ENCODE results near the gene TMEM135.
A peak's percentile ranks its signal among the peaks of the same experiment; 100 is the strongest.
"Not testable (repeated sequence)": the region's sequence is repeated elsewhere in the genome, so short reads cannot be mapped to it uniquely, and the experiment has no call there.

Gene TMEM135

DNA sequence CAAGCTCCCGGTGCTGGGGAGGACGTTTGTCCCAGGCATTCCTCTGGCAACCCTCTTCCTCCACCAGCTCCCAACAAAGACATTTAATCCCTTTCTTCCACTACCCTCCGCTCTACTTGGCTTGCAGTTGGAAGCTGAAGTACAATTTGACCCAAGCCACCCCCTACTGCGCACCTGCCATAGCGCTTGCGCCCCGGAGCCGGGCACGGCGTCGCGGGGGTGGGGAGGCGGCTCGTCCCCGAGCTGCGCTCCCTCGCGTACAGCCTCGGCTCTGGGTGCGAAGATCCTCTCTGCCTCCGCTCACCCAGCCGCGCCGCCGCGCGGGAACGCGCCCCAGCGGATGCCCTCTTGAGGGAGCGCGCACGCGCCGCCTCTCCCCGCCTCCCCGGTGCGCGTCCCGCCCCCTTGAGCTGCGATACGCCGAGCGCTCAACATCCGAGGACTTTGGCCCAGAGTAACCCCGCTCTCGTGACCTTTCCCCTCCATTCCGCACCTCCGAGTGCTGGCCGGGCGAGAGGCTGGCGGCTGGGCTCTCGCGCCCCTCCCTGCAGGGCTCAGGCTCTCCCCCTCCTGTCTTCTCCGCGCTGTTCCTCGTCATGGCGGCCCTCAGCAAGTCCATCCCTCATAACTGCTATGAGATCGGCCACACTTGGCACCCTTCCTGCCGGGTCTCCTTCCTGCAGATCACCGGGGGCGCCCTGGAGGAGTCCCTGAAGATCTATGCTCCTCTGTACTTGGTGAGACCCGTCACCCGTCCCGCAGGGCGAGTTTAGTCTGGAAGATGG is at the start of gene TMEM135:
Gene TMEM135, plus strand, starts transcription at position 485 of the 785 bp plus-strand sequence. Its CDS starts 112 bp downstream, at position 597.
- DNase-seq, result peak; percentile 86

DNA sequence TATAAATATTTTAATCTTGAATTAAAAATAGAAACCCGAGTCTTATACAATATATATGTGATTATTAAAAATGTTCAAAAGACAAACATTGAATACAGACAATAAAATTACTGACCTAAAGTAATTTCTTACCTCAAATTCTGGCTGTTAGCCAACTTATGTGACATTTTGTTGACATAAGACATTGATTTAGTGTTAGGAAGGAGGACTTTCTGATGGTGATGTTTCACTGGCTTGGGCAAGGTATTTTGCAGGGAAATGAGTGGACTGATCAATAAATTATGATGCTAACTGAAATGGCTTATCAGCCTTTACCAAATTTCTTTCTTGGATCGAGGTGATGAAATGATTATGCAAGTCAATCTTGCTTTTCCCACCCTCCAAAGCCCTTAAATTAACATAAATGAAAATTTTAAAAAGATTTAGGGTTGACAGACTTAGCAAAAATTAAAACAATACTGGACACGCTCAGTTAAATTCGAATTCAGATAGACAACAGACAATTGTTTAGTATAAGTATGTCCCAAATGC is 49.3 kb upstream of the TMEM135 start:
- DNase-seq, result no peak

DNA sequence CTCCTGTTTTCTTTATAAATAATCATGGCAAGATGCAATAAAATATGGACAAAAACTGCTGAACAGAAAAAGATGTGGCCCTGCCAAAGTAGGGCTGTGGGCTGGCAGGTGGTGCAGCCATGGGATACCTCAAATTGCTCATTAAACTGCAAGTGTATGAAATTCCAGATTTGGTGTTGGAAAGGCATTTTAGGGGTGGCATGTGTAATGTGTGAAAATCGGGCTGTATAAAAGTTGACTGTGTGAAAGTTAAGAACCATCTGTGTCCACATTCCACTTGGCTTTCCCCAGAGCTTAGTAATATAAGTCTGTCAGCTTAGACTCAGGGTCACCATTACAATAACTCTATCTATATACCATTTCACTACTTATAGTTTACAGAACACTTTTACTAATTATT is 47.7 kb upstream of the TMEM135 start:
- DNase-seq, result no peak

DNA sequence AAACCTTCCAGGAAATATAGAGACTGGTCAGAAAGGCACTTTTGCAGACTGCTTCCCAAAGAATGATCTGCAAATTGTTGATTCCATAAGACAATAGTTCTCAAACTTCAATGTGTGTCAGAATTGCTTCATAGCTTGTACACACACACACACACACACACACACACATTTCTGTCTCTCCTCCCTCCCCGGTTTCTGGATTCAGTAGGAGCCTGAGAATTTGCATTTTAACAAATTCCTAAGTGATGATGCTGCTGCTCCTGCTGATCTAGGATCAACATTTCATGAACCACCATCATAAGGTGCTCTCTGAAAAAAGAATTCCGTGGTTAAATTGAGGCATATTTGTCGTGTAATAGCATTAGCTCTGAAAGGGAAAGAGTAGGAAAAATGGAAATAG is 47.2 kb upstream of the TMEM135 start:
- DNase-seq, result no peak

DNA sequence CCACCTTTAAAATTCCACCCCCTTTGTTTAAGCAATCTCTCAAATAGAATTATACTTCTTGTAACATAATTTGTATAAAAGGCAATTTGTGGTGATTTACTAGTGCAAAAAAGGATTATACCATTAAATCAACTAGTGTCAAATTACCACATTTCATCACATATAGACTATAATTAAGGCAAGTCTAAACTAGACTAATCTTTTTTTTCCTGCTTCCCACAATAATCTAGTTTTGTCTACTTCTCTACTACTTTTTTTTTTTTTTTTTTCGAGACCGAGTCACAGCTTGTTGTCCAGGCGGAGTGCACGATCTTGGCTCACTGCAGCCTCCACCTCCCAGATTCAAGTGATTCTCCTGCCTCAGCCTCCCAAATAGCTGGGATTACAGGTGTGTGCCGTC is 46.4 kb upstream of the TMEM135 start:
- DNase-seq, result no peak

DNA sequence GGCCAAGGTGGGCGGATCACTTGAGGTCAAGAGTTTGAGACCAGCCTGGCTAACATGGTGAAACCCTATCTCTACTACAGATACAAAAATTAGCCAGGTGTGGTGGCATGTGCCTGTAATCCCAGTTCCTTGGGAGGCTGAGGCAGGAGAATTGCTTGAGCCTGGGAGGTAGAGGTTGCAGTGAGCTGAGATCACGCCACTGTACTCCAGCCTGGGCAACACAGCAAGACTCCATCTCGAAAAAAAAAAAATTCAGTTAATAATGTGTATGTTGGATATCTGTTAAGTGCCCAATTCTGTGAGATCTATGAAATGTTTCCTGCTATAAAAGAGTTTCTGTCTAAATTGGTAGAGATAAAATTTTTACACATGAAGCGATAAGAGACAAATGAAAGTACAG is 45.4 kb upstream of the TMEM135 start:
- not testable (repeated sequence) for DNase-seq

DNA sequence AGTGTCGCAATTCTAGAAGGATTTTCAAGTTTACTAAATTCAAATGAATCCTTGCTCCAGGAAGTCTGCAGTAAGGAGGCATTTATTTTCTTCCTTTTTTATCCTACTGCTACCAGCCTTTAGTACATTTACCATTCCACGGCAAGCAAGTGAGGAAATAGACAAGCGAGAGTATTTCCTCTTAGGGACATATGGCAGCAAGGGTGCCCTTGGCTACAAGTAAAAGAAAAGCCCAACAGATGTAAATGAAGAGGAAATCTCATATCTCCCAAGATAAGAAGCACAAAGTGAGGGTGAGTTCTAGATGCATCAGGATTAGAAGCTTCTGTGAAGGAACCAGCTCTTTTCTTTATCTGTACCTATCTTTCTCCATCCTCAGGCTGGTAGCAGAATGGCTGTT is 44.7 kb upstream of the TMEM135 start:
- DNase-seq, result no peak

DNA sequence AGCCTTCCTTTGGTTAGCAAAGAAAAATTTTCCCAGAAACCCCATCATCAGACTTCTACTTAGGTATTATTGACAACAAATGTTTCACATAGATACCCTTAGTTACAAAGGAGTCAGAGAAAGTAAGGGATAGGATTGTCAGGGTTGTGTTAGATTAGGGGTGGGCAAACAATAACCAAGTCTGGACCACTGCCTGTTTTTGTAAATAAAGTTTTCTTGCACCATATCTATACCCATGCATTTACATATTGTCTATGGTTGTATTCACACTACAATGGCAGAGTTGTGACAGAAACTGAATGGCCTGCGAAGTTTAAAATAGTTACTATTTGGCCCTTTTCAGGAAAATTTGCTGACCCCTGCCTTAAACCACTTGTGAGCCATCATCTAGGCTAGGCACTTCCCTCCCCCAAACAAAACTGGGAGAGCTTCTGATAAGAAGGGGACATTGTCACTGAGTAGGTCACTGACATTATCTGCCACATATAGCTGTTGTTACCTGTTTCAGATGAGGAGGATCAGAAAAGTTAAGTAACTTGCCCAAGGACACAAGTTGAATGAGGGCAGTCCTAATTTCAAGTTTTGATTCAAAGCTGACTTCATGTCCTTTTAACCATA is 40.7 kb upstream of the TMEM135 start:
- DNase-seq, result no peak

DNA sequence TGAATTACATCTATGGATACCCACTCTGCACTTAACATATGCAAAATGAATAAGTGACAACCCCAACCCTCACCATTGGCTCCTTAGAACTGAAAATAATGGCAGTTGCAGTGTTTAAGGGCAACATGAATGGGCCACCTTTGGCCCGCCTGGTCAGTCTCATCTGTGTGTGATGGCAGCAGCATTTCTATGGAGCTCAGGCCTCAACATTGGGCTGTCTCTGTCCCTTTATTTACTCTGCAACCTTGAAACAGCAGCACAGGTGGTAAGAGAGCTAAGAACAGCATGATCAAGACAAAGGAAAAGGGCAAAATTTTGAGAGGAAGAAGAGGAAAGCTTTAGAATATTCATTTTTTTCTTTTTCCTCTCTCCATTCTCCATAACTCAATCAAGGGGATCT is 38.3 kb upstream of the TMEM135 start:
- no peak for DNase-seq

DNA sequence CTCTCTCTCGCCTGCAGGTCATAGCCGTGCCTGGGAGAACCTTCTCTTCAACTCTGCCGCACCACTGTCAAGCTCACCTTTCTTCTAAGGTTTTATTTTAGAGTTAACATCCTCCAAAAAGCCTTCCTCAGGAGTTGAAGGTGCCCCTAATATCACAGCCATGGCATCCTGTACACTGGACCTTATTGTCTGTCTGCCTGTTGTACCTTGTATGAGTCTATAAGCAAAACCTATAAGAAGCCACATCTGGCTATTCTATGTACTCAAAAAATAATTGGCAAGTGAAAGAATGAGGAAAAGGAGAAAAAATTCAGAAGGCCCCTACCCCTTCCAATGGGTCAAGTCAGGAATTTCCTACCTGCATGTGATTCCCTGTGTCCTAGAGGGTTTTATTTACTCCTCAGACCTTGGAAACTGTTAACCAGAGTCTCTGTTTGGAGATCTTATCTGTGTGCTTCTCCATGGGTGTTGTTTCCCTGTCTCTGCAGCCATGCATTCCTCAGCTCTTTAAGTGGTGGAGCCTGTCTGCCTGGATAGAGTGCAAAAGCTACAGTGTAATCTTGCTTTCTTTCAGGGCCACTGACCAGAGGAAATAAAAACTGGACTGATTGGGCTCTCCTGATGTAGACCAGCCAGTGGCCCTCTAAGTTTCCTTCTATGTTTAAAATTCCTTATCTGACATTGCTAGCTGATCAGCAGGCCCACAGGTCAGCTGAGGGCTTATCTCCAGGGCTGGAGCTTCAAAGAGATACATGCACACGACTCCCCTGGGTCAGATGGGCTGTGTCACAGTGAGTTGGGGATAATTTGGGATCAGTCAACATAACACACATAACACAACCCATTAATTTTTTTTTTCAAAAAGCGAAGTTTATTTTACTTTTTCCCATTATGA is 37.6 kb upstream of the TMEM135 start:
- no peak for DNase-seq

DNA sequence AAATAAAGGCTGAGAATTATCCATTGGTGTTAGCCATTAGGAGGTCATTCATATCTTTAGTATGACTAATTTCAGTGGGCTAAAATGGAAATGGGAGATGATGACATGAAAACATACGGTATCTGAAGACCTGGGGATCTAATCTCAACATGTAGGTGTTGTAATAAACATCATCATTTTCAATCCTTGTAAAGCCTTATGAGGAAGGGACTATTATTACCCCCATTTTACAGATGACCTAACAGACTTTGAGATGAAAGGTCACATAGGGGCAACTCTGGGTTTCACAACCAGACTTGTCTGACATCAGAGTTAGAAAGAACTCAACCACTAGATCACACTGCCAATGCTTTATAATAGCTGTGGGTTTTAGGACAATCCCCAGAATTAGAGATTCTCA is 34.8 kb upstream of the TMEM135 start:
- DNase-seq, result no peak

DNA sequence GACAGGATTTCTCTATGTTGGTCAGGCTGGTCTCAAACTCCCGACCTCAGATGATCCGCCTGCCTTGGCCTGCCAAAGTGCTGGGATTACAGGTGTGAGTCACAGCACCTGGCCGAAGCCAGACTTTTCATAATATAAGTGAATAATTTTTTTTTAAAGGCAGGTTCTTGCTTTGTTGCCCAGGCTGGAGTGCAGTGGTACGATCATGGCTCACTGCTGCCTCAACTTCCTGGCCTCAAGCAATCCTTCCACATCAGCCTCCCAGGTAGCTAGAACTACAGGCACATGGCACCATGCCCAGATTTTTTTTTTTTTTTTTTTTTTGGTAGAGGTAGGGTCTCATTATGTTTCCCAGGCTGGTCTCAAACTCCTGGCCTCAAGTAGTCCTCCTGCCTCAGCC is 33.5 kb upstream of the TMEM135 start:
- not testable (repeated sequence) for DNase-seq

DNA sequence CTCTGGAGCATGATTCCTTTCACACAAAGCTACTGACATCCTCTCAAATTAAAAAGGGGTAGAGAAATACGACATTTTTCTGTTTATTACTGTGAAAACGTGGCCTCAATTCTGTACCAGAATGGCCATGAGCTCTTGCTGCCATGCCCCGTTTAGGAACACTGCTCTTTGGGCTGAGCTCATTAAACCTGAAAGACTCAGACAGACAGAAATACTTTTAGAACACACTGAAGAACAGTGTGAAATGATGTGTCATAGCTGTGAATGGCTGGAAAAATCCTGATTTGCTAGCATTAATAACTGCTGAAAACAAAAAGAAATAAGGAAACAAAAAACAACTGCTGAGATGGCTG is 32.2 kb upstream of the TMEM135 start:
- DNase-seq, result no peak

DNA sequence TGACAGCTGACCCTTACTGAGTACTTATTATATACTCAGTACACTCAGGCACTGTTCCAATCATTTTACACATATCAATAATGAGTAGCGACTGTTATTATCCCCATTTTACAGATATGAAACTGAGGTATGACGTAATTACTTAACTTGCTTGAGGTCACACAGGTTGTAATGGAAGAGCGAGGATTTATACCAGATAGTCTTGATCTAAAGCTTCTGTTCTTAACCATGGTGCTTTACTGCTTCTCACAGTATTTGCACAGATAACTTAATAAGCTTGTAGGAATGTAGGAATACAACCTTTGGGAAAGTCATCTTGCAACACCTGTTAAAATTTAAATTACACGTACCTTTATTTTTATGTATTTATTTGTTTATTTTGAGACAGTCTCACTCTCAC is 31.7 kb upstream of the TMEM135 start:
- no peak for DNase-seq

DNA sequence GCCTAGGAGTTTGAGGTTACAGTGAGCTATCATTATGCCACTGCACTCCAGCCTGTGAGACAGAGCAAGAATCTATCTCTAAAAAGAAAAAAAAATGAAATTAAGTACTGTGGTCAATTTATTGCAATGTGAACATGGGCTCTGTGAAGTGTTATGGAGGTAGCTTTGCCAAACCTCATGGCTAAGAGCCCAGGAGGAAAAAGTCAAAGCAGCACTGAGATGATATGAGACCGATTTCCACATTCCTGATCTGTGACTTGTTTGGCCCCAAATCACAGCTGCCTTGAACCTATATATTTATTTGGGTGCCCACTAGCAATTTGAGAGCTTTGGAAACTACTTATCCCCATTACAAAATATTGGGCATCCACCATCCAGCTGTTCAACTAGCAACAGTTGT is 29.8 kb upstream of the TMEM135 start:
- DNase-seq, result no peak

DNA sequence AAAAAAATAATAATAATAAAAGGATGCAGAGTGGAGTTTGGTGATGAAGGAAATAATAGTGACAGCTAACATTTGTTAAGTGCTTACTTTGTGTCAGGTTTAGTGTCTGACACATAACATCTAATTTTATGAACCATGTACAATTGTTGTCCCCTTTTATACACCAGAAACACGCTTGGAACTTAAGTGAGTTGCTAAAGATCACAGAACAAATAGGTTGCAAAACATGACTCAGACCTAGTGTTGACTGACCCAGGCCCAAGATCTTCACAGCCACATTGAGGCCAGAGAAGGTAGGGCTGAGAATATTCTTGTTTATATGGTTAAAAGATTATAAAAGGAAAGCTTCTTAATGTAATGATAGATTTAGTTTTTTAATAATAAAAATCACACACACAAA is 25.6 kb upstream of the TMEM135 start:
- no peak for DNase-seq

DNA sequence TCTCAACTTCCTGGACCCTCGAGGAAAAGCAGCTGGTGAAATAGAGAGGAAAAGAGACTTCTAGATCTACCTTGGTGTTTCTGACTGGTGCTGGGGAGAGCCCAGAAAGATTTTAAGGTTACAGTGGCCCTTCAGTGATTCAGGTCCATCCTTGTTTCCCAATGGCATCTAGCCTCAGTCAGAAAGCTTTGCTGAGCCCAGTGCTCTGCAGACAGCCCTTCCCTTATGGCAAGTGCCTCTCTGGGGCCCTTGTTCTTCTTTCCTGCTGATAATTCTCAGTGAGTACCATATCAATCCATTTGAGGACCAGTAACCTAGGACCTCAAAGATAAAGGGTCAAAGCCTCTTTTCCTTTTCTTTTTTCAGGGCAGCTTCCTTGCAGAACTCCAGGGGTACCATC is 25.1 kb upstream of the TMEM135 start:
- DNase-seq, result no peak

DNA sequence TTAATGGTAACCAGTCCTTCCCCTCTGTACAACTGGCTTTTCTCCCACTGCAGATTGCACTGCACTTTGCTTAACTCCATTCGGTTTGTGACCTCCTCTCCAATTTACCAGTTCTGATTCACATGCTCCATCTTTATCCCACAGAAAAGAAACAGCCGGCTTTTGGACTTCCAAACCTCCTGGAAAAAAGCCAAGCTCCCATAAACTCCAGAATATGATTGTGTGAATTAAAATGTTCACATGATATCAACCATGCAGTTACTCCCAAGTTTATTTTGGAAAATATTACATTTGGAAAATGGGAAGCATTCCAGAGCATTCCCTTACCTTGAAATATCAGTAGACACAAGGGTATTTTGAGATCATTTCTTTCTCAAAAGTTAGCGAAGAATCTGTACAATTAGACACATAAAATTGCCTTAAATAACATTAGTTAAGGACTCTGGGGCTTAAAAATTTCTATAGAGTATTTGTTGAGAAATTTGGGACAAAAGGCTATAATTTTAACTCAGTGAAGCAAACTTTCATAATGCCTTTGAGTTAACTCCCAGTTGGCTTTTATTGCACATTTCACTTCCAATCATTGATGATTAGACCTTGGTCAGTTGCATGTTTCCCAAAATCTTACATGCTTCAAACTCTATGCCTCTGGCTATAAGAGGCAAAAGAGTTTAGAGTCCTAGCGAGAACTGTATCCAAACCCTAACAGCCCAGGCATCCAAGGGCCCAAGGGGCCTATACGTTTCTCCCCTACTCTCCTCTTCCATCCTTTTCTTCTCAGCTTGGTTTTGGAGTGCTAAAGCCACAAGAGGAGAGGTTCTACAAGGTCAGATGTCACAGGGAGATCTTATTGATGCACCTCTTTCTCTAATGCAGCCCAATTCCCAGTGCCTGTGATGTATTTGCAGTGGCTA is 23.6 kb upstream of the TMEM135 start:
- DNase-seq, result no peak

DNA sequence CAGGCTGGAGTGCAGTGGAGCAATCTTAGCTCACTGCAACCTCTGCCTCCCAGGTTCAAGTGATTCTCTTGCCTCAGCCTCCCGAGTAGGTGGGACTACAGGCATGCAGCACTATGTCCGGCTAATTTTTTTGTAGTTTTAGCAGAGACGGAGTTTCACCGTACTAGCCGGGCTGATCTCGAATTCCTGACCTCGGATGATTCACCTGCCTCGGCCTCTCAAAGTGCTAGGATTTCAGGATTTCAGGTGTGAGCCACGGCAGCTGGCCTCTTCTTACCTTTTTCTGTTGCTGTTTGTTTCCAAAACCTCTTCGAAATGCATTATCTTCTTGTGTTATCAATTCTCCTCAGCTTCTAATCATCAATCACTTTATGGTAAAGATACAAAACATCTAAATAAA is 22.1 kb upstream of the TMEM135 start:
- DNase-seq, result no peak

DNA sequence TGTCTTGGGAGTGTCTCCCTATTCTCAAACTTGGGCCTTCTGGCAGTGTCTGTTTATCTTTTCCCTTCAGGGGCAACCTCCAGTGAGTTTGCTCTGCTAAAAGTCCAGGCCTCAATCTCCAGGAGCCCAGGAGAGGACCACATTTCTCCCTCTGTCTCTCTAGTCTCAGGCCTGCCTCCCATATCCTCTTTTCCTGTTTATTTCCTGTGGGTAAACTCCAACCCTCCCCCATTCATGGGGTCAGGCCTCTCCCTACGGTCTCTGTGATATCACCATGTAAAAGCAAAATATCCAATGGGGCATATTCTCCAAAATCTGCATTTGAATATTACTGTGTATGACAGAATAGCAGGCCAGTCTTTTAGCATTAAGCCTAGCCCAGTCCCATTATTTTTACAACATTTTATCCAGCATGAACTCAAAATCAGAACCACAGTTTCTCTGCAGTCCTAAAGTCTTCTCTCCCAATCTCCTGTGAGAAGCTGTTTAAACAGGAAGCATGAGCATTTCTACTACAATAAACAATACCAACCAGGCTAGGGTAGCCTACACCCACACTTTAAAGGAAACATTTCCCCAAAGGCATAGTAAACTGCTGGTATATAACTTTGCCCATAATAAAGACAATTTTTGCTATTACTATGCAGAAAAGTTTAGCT is 18.0 kb upstream of the TMEM135 start:
- DNase-seq, result no peak

DNA sequence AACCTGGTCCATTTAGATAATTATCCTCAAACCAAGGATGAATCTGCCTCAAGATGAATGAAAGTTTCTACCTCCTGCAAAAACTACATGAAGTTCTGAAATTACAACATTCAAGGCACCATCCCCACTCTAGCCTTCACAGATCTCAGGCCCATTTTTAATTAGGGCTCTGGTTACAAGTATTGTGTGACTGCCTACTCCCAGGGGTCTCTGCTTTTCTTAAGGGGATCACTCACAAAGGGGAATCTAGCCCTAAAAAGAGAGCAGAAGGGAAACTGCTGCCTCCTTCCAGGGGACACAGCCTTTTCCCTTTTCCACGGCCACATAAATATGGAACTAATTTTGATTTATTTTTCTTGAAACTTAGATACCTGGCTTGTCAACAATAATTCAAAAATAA is 17.4 kb upstream of the TMEM135 start:
- DNase-seq, result no peak
